Lower leg skin (tissue), 4 donors: ENCODE results near the gene CEACAM5. TPM values are rescaled to one million over a fixed set of nuclear protein-coding genes. Genes with fewer than 3 reads are reported as not detected.
A peak's percentile ranks its signal among the peaks of the same experiment; 100 is the strongest.
"Not testable (repeated sequence)": the region's sequence is repeated elsewhere in the genome, so short reads cannot be mapped to it uniquely, and the experiment has no call there.

Source experiments
- DNase-seq, 2 donors: peaks; one replicate each; pipeline ENCODE4 v3.0.0-alpha.2; 2019; ENCODE audit warnings: low spot score in 2 of 2
- H3K4me3 ChIP-seq: fragments of 200-600 bp; sonication (generic); 2 replicates; pipeline ENCODE4 v1.5.1; 2017; ENCODE audit warnings: mild to moderate bottlenecking, low read depth; ENCODE audit not compliant: poor library complexity, severe bottlenecking
- CTCF ChIP-seq, 3 donors: fragments of 450-650 bp; IDR thresholded peaks; one replicate each; pipeline ENCODE4 v1.5.1; 2016; ENCODE audit warnings: antibody characterized with exemption in 3 of 3, mild to moderate bottlenecking in 3 of 3, moderate library complexity in 2 of 3
- POLR2A ChIP-seq, 2 donors: fragments of 450-650 bp; IDR thresholded peaks; one replicate each; pipeline ENCODE4 v1.6.1; 2016 to 2017; ENCODE audit warnings: antibody characterized with exemption in 2 of 2, mild to moderate bottlenecking in 1 of 2, moderate library complexity in 1 of 2
- WGBS, 2 donors: methylation state at CpG; one replicate each; pipeline ENCODE4 v1.1.5; 2018; 5-methylcytosine and 5-hydroxymethylcytosine counted together
- intact Hi-C: fragments of 100-400 bp; cut with DNase I; formaldehyde crosslinking; loops from one replicate; pipeline ENCODE4 v1.15.0; 2023; ENCODE audit warnings: low total_unique reads
- total RNA-seq, 4 donors: library from RNA; depleted of rRNA; stranded (reverse); fragments of >200 nt; gene quantifications; one replicate each; pipeline ENCODE4 v1.1.0, GENCODE V29; 2016

CEACAM5 gene
- total RNA-seq, 4 donors from 2014 or later = 6.0 to 14.0 (median 9.1) TPM

GRCh38 chr19:41746593-41747227 is 38.3 kb downstream of the CEACAM5 start:
- TF ChIP-seq CTCF (IDR thresholded peaks at IDR 0.05) (no peak), POLR2A (IDR thresholded peaks at IDR 0.05) (no peak)
- H3K4me3 ChIP-seq = no peak overlapping the region
- DNase-seq = peak in 1 of 2 donors; percentile 49
- WGBS, 2 donors = 15 to 18% methylated on average over 11 of the region's 11 CpGs
- intact Hi-C loops = no loop called here

- DNase-seq = no peak
- TF ChIP-seq CTCF (IDR thresholded peaks at IDR 0.05) (no peak), POLR2A (IDR thresholded peaks at IDR 0.05) (no peak)
- intact Hi-C loops = no loop called here
- H3K4me3 ChIP-seq = no peak overlapping the region
- WGBS, 2 donors = 51 to 65% methylated on average over 3 of the region's 3 CpGs
Measured at GRCh38 chr19:41748012-41748411, 39.6 kb downstream of the CEACAM5 start.

- WGBS, 2 donors = 48 to 50% methylated on average over 7 of the region's 10 CpGs
- H3K4me3 ChIP-seq, intact Hi-C loops: not testable (repeated sequence)
- peak in 1 of 2 donors; percentile 50 for DNase-seq
Measured at GRCh38 chr19:41750248-41751134, 42.1 kb downstream of the CEACAM5 start.

GRCh38 chr19:41753159-41753558 is 44.7 kb downstream of the CEACAM5 start:
- WGBS, 2 donors = 9 to 11% methylated on average over 12 of the region's 12 CpGs
- TF ChIP-seq CTCF (IDR thresholded peaks at IDR 0.05) (no peak), POLR2A (IDR thresholded peaks at IDR 0.05) (no peak)
- peak; percentile 17 to 82 for DNase-seq
- intact Hi-C loops = no loop called here
- H3K4me3 ChIP-seq = no peak overlapping the region

- TF ChIP-seq POLR2A (IDR thresholded peaks at IDR 0.05) (no peak), CTCF (IDR thresholded peaks at IDR 0.05) (no peak)
- intact Hi-C loops = no loop called here
- DNase-seq = peak; percentile 30 to 85
- 6 to 8% methylated on average over 4 of the region's 4 CpGs for WGBS, 2 donors
- no peak overlapping the region for H3K4me3 ChIP-seq
Measured at GRCh38 chr19:41753936-41754529, 45.6 kb downstream of the CEACAM5 start.

- WGBS, 2 donors = 36 to 59% methylated on average over 3 of the region's 3 CpGs
- no peak for TF ChIP-seq CTCF (IDR thresholded peaks at IDR 0.05)
- TF ChIP-seq POLR2A (IDR thresholded peaks at IDR 0.05) = no peak
- intact Hi-C loops = no loop called here
- peak; percentile 19 to 82 for DNase-seq
- no peak within 1 kb of the TSS for H3K4me3 ChIP-seq
Measured at GRCh38 chr19:41755328-41755913, 47.0 kb downstream of the CEACAM5 start, which contains the start of gene CEACAM6. Gene CEACAM6, plus strand, starts transcription at chr19:41755530. Its CDS starts 109 bp downstream, at chr19:41755639.
